Prostate gland (tissue), 2 donors: ENCODE data around the gene BDH1.
A peak's percentile ranks its signal among the peaks of the same experiment; 100 is the strongest.

Experiments used
- POLR2A ChIP-seq: fragments of 450-650 bp; IDR thresholded peaks from one replicate; pipeline ENCODE4 v1.6.1; 2016; ENCODE audit warnings: antibody characterized with exemption, mild to moderate bottlenecking
- TF ChIP-seq, protein P1 (sequence below), 4 experiments: fragments of 200-600 bp in 2 of 4; fragments of 450-650 bp in 2 of 4; sonication (generic) in 2 of 4; IDR thresholded peaks; 1 replicate in 3 of 4; 2 replicates in 1 of 4; pipeline ENCODE4 v1.5.1; 2016 to 2019; ENCODE audit warnings: antibody characterized with exemption in 4 of 4, mild to moderate bottlenecking in 2 of 4, moderate library complexity in 2 of 4

GRCh38 chr3:197501879-197502620 lies 53.7 kb downstream of the BDH1 start:
- no peak for TF ChIP-seq POLR2A
- TF ChIP-seq, protein P1, sequence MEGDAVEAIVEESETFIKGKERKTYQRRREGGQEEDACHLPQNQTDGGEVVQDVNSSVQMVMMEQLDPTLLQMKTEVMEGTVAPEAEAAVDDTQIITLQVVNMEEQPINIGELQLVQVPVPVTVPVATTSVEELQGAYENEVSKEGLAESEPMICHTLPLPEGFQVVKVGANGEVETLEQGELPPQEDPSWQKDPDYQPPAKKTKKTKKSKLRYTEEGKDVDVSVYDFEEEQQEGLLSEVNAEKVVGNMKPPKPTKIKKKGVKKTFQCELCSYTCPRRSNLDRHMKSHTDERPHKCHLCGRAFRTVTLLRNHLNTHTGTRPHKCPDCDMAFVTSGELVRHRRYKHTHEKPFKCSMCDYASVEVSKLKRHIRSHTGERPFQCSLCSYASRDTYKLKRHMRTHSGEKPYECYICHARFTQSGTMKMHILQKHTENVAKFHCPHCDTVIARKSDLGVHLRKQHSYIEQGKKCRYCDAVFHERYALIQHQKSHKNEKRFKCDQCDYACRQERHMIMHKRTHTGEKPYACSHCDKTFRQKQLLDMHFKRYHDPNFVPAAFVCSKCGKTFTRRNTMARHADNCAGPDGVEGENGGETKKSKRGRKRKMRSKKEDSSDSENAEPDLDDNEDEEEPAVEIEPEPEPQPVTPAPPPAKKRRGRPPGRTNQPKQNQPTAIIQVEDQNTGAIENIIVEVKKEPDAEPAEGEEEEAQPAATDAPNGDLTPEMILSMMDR (IDR thresholded peaks at IDR 0.05) = peak in 3 of 4 experiments; percentile 19 to 45 (median 40)
